K562 treated with DMSO at 1 percent for 12 hours (cell line): ENCODE results near the gene MAFB. TPM values are rescaled to one million over a fixed set of nuclear protein-coding genes. Genes with fewer than 3 reads are reported as not detected.

Experiments
- total RNA-seq: library from RNA; unstranded; fragments of 300-600 nt; gene quantifications from 2 replicates; pipeline ENCODE4 v1.2.3, GENCODE V29; 2022; ENCODE audit not compliant: insufficient read depth

The MAFB gene
- not detected in 2 replicates for total RNA-seq

DNA sequence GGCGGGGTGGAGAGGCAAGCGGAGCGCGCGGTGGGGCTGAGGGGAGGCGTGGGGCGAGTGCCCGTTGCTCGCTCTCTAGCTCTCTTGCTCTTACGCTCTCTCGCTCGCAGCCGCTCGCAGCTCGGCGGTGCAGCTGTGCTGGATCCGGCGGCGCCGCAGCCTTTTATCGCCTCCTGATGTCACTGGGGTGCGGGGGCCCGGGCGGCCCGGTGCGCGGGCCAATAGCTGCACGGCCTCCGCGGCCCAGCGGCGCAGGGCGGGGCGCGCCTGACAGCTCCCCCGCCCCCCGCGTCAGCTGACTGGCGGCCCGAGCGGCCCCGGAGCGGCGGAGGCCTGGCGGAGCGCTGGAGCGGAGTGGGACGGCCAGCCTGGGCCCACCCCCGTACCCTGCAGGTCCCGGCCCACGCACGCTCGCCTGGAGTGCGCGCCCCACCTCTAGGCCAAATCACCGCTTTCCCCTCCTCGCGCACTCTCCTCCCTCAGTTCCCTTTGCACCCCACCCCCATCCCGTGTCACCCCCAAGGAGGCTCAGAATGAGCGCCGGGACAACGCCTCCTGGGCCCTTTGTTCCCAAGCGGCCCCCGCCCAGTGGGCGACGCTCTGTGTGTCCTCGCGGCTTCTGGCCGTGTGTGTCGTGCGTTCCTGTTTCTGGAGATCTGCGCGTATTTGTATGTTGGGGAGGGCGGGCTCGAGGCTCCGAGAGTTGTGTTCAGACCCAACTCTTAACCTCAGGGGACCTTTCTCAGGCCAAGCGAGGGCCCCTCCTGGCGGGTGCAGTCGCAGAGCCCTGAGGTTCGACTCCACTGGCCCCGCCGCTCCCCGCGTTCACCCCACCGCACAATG, at the start of gene MAFB:
TSS of gene MAFB (minus strand) at position 137 of the 843 bp plus-strand sequence. CDS start 386 bp downstream, outside the sequence.

